ENCODE results near the gene SLC12A5. TPM values are rescaled to one million over a fixed set of nuclear protein-coding genes. Genes with fewer than 3 reads are reported as not detected.

SLC12A5 gene
- total RNA-seq, 1 donor from 2014 or later: 5.1 TPM

DNA sequence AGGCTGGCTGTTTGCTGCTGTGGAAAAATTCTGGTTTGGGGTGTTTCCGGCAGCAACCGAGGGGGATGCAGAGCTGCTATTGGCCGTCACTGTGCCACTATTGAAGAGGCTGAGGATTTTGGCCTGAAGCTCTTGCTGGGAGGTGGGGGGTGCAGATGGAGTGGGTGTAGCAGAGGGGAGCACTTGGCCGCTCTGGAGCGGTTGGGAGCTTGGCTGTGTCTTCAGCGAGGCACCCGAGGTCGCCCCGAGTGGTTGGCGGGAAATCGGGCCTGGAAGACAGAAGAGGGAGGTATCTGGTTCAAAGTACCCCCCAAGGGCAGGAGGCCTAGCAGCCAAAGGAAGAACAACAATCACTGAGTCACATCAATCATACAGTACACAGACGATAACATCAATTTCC is 33.6 kb downstream of the SLC12A5 start:
- Mint-ChIP-seq H3K27ac (no peak overlapping the region), H3K4me1 (ENCODE audit: unreplicated experiment) (no peaks in the 10 kb centered on the region), H3K9me3 (no peaks in the 10 kb centered on the region), H3K4me3 (no peak overlapping the region), H3K36me3 (peaks cover 54% of the 10 kb centered on the region), H3K27me3 (peaks cover 32% of the 10 kb centered on the region)
- TF ChIP-seq, protein P1, sequence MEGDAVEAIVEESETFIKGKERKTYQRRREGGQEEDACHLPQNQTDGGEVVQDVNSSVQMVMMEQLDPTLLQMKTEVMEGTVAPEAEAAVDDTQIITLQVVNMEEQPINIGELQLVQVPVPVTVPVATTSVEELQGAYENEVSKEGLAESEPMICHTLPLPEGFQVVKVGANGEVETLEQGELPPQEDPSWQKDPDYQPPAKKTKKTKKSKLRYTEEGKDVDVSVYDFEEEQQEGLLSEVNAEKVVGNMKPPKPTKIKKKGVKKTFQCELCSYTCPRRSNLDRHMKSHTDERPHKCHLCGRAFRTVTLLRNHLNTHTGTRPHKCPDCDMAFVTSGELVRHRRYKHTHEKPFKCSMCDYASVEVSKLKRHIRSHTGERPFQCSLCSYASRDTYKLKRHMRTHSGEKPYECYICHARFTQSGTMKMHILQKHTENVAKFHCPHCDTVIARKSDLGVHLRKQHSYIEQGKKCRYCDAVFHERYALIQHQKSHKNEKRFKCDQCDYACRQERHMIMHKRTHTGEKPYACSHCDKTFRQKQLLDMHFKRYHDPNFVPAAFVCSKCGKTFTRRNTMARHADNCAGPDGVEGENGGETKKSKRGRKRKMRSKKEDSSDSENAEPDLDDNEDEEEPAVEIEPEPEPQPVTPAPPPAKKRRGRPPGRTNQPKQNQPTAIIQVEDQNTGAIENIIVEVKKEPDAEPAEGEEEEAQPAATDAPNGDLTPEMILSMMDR (conservative IDR thresholded peaks at IDR 0.05): no peak
- no peak for DNase-seq (ENCODE audit: extremely low spot score, unreplicated experiment)

DNA sequence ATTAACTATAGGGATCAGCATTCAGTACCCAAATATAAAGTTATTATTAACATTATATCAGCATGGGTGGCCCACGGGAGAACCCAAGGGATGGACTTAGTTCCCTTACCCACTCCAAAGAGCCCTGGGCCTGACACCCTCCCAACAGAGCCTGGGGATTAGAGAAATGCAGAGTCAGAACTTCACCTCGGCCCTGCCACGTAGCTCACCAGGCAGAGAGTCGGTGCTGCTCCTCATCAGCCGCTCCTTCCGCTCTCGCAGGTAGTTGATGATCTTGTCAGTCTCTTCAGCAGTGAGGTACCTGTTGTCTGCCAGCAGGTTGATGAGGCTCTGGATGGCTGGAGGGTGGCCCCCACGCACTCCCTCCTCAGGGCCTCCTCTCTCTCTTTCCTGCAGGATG is 34.1 kb downstream of the SLC12A5 start:
- Mint-ChIP-seq H3K4me1 (ENCODE audit: unreplicated experiment) (no peaks in the 10 kb centered on the region), H3K36me3 (peaks cover 54% of the 10 kb centered on the region), H3K4me3 (no peak overlapping the region), H3K27ac (no peak overlapping the region), H3K27me3 (peaks cover 29% of the 10 kb centered on the region), H3K9me3 (no peaks in the 10 kb centered on the region)
- TF ChIP-seq, protein P1 (conservative IDR thresholded peaks at IDR 0.05): no peak
- DNase-seq (ENCODE audit: extremely low spot score, unreplicated experiment): no peak

DNA sequence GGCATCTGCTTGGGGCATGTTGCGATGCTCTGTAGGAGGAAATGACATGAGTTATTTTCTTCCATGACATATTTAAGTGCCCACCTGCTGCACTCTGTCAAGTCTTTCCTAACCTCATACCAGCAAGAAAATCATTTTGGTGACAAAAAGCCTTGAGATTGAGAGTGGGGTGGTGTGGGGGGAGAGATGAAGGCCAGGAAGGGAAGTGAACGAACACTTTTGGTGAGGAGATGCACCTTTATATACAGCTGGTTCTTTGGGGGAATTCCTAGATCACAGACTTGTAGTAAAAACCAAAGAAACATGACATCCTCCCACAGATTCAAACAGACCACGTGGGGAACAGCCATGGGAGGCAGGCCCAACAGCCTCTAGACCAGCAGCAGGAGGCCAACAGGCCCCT is 34.6 kb downstream of the SLC12A5 start:
- Mint-ChIP-seq H3K9me3 (no peaks in the 10 kb centered on the region), H3K4me3 (no peak overlapping the region), H3K36me3 (peaks cover 59% of the 10 kb centered on the region), H3K27me3 (peaks cover 25% of the 10 kb centered on the region), H3K27ac (no peak overlapping the region), H3K4me1 (ENCODE audit: unreplicated experiment) (no peaks in the 10 kb centered on the region)
- TF ChIP-seq, protein P1 (conservative IDR thresholded peaks at IDR 0.05): no peak
- no peak for DNase-seq (ENCODE audit: extremely low spot score, unreplicated experiment)

DNA sequence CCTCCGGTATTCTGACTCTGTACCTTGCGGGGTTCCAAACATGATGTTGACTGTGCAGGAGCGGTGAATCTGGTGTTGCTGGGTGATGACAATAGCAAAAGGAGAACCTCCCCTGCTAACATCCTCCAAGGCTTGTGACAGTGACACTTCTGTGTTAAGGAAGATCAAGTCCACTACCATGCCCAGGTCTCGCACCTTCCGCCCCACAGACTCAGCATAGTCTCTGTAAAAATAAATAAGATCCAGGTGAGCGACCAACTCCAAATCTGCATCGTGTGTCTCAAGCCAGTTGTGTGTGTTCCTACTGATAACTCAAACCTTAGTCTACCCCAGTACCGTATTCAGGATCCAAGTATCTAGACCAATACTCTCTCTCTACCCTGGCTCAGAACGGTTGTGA is 36.0 kb downstream of the SLC12A5 start:
- no peaks in the 10 kb centered on the region for H3K4me1 Mint-ChIP-seq (ENCODE audit: unreplicated experiment)
- H3K27ac Mint-ChIP-seq: no peak overlapping the region
- no peaks in the 10 kb centered on the region for H3K9me3 Mint-ChIP-seq
- DNase-seq (ENCODE audit: extremely low spot score, unreplicated experiment): no peak
- peaks cover 11% of the 10 kb centered on the region for H3K27me3 Mint-ChIP-seq
- peaks cover 57% of the 10 kb centered on the region for H3K36me3 Mint-ChIP-seq
- TF ChIP-seq, protein P1 (conservative IDR thresholded peaks at IDR 0.05): no peak
- H3K4me3 Mint-ChIP-seq: no peak overlapping the region

DNA sequence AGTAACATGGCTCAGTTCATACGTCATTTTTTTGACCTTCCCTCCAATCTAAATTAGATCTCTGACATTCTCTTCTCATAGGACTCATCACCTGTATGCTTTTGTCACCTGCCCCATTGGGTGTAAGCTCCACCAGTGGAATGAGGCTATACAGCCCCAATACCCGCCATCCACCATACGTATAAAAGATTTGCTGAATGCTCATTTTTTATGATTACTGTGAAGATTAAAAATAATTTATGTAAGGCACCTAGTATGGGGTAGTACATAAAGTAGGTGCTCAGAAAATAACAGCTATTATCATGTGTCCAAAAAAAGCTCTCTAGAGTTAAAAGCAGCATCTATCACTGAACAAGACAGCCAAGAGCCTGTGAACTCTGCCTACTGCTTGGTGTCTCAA is 36.7 kb downstream of the SLC12A5 start:
- Mint-ChIP-seq H3K27ac (no peak overlapping the region), H3K27me3 (peaks cover 5% of the 10 kb centered on the region), H3K4me1 (ENCODE audit: unreplicated experiment) (no peaks in the 10 kb centered on the region), H3K9me3 (no peaks in the 10 kb centered on the region), H3K4me3 (no peak overlapping the region), H3K36me3 (peaks cover 51% of the 10 kb centered on the region)
- TF ChIP-seq, protein P1 (conservative IDR thresholded peaks at IDR 0.05): no peak
- DNase-seq (ENCODE audit: extremely low spot score, unreplicated experiment): no peak
